Kasumi-1 (cell line): ENCODE data around the gene ERI3.
A peak's percentile ranks its signal among the peaks of the same experiment; 100 is the strongest.

Source experiments
- DNase-seq, 2 experiments: peaks; one replicate each; lab custom pipeline; 2025; lab: John Stamatoyannopoulos, UW

ERI3 gene

GRCh38 chr1:44348061-44348485, 7.0 kb downstream of the ERI3 start:
- no peak for DNase-seq

- no peak for DNase-seq
These were observed 7.8 kb downstream of the ERI3 start for GRCh38 chr1:44347280-44347679.

- no peak for DNase-seq
These were observed 8.2 kb downstream of the ERI3 start for GRCh38 chr1:44346878-44347277.

GRCh38 chr1:44346184-44346583, 8.9 kb downstream of the ERI3 start:
- DNase-seq: no peak

GRCh38 chr1:44345187-44345775, 9.8 kb downstream of the ERI3 start:
- DNase-seq: no peak

GRCh38 chr1:44339731-44340130, 15.3 kb downstream of the ERI3 start:
- DNase-seq: no peak

- no peak for DNase-seq
These were observed 16.9 kb downstream of the ERI3 start for GRCh38 chr1:44338136-44338535.

- DNase-seq: no peak
These were observed 18.4 kb downstream of the ERI3 start for GRCh38 chr1:44336668-44337067.

- DNase-seq: no peak
These were observed 20.1 kb downstream of the ERI3 start for GRCh38 chr1:44334968-44335367.

GRCh38 chr1:44333376-44333775, 21.7 kb downstream of the ERI3 start:
- no peak for DNase-seq

GRCh38 chr1:44332505-44332904, 22.6 kb downstream of the ERI3 start:
- DNase-seq: no peak

- no peak for DNase-seq
These were observed 24.1 kb downstream of the ERI3 start for GRCh38 chr1:44330935-44331334.

GRCh38 chr1:44328671-44329416, 26.2 kb downstream of the ERI3 start:
- DNase-seq: no peak

- DNase-seq: no peak
These were observed 27.2 kb downstream of the ERI3 start for GRCh38 chr1:44327679-44328491.

GRCh38 chr1:44326821-44327465, 28.1 kb downstream of the ERI3 start:
- no peak for DNase-seq

- no peak for DNase-seq
These were observed 28.9 kb downstream of the ERI3 start for GRCh38 chr1:44326024-44326701.

GRCh38 chr1:44323947-44324346, 31.1 kb downstream of the ERI3 start:
- no peak for DNase-seq

GRCh38 chr1:44322367-44322766, 32.7 kb downstream of the ERI3 start:
- no peak for DNase-seq

GRCh38 chr1:44321466-44321865, 33.6 kb downstream of the ERI3 start:
- no peak for DNase-seq

GRCh38 chr1:44318097-44319088, 36.7 kb downstream of the ERI3 start:
- peak; percentile 51 to 72 for DNase-seq
